Middle frontal gyrus (tissue), 1 donor: Measurements from ENCODE around the gene CACNG5.
A peak's percentile ranks its signal among the peaks of the same experiment; 100 is the strongest.
"Not testable (repeated sequence)": the region's sequence is repeated elsewhere in the genome, so short reads cannot be mapped to it uniquely, and the experiment has no call there.

Source experiments
- DNase-seq: peaks from one replicate; pipeline ENCODE4 v3.0.0-alpha.2; 2015; ENCODE audit warnings: low spot score; ENCODE audit errors: extremely low spot score

Gene CACNG5

GRCh38 chr17:66849032-66849655 lies 14.2 kb downstream of the CACNG5 start:
- no peak for DNase-seq

- no peak for DNase-seq
Observed at GRCh38 chr17:66849851-66850580, 15.1 kb downstream of the CACNG5 start.

- no peak for DNase-seq
Observed at GRCh38 chr17:66850692-66851091, 15.8 kb downstream of the CACNG5 start.

DNA sequence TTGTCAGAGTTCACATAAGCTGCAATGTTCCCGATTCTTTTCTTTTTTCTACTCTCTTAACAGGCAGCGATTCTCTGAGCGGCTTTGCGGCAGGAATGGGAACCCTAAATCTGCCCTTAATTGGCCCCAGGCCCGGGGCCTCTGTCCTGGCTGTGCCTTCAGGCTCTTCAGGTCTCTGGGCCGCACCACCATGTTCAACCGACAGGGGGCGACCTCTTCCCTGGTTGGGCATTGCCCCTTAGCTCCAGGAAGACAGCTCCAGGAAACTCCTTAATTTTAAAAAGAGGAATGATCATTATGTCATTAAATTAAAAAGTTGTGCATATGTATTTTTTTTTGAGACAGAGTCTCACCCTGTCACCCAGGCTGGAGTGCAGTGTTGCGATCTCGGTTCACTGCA lies 20.3 kb downstream of the CACNG5 start:
- DNase-seq: no peak

GRCh38 chr17:66858226-66859083 lies 23.5 kb downstream of the CACNG5 start:
- DNase-seq: no peak

- DNase-seq: no peak
Observed at GRCh38 chr17:66859353-66859752, 24.4 kb downstream of the CACNG5 start.

DNA sequence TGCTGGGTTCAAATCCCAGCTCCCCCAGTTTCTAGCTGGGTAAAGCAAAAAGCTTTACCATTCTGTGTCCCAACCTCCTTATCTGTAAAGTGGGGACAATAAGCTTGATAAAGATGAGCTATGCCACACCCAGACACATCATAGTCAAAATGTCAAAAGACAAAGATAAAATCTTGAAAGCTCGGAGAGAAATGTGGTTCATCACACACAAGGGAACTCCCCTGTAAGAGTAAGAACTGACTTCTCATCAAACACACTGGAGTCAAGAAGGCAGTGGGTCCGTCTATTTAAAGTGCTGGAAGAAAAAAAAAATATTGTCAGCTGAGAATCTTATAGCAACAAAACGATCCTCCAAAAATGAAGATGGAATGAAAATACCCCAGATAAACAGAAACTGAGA lies 25.3 kb downstream of the CACNG5 start:
- no peak for DNase-seq

- no peak for DNase-seq
Observed at GRCh38 chr17:66863820-66864219, 28.9 kb downstream of the CACNG5 start.

- no peak for DNase-seq
Observed at GRCh38 chr17:66865151-66865550, 30.2 kb downstream of the CACNG5 start.

DNA sequence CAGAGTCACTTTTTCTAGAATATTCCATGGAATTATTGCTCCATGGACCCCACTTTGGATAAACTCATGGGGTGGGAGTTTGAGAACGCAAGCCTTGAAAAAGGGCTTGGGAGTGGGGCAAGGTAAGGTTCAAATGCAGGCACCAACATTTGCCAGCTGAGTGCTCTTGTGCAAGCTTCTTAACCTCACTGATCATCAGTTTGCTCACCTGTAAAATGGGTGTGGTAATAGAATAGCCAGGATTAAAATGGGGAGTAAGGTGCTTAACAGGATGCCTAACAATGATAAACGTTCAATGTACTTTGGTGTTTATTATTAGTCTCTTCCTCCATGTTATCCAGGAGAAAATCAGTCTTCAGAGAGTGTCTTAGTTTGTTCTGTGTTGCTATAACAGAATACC lies 39.0 kb downstream of the CACNG5 start:
- DNase-seq: no peak

- DNase-seq: no peak
Observed at GRCh38 chr17:66884931-66885330, 50.0 kb downstream of the CACNG5 start.

- DNase-seq: no peak
Observed at GRCh38 chr17:66885417-66885816, 50.5 kb downstream of the CACNG5 start.

GRCh38 chr17:66889480-66890230 lies 54.7 kb downstream of the CACNG5 start:
- DNase-seq: no peak

- DNase-seq: no peak
Observed at GRCh38 chr17:66892246-66892645, 57.3 kb downstream of the CACNG5 start.

GRCh38 chr17:66893382-66893781 lies 58.5 kb downstream of the CACNG5 start:
- no peak for DNase-seq

DNA sequence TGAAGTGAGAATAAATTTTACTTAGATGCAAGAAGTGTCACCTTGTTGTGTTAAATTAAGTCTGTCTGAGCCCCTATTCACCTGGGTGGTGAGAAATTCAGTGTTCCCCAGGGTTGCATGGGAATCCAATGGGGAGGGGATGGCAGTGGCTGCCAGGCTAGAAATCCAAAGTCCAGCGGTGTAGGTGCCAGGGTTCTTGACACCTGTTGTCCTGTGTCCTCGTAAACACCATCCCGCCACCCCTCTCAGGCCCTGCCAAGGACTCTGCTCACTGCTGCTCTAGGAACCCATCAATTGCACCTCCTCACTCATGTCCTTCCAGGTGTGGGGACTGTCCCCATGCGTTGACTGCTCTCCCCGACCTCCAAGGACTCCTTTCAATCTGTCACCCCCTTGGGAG lies 58.9 kb downstream of the CACNG5 start:
- DNase-seq: no peak

- no peak for DNase-seq
Observed at GRCh38 chr17:66897141-66897540, 62.2 kb downstream of the CACNG5 start.

DNA sequence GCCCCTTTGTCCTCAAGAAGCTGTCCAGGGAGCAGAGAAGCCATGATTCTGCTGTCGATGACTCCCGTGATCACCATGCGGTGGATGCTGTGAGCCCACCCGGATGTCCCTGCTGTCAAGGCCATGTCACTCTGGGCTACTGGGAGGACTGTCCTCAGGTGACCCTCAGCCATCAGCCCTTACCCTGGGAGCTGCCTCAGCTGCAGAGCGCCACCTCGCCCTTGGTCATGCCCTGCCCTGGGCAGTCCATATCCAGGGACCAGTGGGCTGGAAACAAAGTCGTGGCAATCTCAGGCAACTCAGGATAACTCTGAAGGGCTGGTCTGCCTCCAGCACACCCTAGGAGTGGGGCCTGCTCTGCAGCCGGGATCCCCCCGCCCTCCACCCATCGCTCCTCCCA lies 63.6 kb downstream of the CACNG5 start:
- DNase-seq: no peak

DNA sequence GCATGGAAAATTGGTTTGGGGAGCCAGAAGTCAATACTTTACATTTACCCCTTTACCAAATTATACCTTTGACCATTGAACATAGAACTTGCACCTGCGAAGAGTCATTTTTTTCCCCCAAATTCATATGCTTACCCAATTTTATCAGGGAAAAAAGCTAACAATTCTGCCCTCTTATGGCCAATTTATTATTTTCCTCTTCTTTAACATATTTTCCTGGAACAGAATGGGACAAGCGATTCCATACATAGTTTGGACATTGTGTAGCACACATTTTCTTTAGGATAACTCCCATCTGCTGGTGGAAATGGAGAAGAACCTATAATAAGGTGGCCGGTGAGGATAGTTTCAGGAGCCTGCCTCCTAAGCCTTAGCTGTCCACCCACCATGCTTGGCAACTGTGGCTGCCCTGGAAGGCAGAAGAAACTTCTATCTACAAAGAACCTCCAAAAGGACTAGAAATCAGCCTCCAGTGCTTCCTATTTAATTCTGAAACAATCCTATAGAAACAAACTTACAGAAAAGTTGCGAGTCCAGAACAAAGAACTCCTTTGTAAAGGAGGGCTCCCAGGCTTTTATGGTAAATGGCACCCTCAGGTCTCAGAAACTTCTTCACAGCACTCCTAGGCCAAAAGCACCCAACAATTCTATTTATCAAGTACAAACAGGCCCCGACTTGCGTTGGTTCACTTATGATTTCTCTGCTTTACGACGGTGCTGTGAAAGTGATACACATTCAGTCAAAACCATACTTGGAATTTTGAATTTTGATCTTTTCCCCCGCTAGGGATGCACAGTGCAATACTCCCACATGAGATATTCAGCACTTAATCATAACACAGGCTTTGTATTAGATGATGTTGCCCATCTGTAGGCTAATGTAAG lies 65.5 kb downstream of the CACNG5 start:
- DNase-seq: peak; percentile 57

DNA sequence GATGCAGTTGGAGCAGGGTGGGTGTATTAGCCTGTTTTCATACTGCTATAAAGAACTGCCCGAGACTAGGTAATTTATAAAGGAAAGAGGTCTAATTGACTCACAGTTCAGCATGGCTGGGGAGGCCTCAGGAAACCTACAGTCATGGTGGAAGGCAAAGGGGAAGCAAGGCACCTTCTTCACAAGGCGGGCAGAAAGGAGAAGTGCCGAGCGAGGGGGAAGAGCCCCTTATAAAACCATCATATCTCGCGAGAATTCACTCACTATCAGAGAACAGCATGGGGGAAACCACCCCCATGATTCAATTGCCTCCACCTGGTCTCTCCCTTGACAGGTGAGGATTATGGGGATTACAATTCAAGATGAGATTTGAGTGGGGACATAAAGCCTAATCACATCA lies 68.4 kb downstream of the CACNG5 start:
- DNase-seq: not testable (repeated sequence)

- DNase-seq: no peak
Observed at GRCh38 chr17:66903781-66904180, 68.9 kb downstream of the CACNG5 start.
